HepG2 (cell line): ENCODE data around the gene C1orf159. TPM values are rescaled to one million over a fixed set of nuclear protein-coding genes. Genes with fewer than 3 reads are reported as not detected.

Experiments
- ATAC-seq: fragments of 200-7000 bp; cut with Tn5 transposase; 3 replicates; pipeline ENCODE4 v1.9.1; 2020; ENCODE audit warnings: mild to moderate bottlenecking, moderate library complexity
- BruUV-seq: library from RNA; stranded (reverse); fragments of 400-500 nt; replicated peaks from 2 replicates; lab custom pipeline; 2021; lab: Mats Ljungman, UMichigan
- CTCF ChIA-PET: fragments of 300-600 bp; formaldehyde crosslinking; extraction: SDS; loops from one replicate; lab custom pipeline; 2021; ENCODE audit warnings: low total read pairs, inconsistent platforms, low intra/inter-chr PET ratio; lab: Yijun Ruan, JAX
- POLR2A ChIA-PET: fragments of 350-600 bp; sonication (Branson Sonifier 250); formaldehyde crosslinking; loops from one replicate; lab custom pipeline; 2020; ENCODE audit warnings: antibody characterized with exemption, inconsistent platforms; lab: Yijun Ruan, JAX
- DNase-seq: peaks from one replicate; pipeline ENCODE4 v3.0.0-alpha.2; 2015; ENCODE audit warnings: low spot score
- FAIRE-seq: peaks from 3 replicates; lab custom pipeline; 2011; peaks lifted over from hg19 to GRCh38; lab: Jason Lieb, UNC
- H2AFZ ChIP-seq: one replicate; pipeline ENCODE4 v1.6.1; 2011; ENCODE audit warnings: low read length, inconsistent platforms
- H3K27ac ChIP-seq: fragments of 300-600 bp; 3 replicates; pipeline ENCODE4 v1.8.0; 2011; ENCODE audit warnings: mixed run types, mild to moderate bottlenecking, mixed read lengths, low read length, inconsistent platforms; ENCODE audit not compliant: insufficient read depth; ENCODE audit errors: extremely low read length
- H3K27me3 ChIP-seq, 2 experiments: fragments of 200-600 bp in 1 of 2; 2 replicates in 1 of 2; 3 replicates in 1 of 2; pipeline versions ENCODE4 v1.6.0 to v1.8.0; 2011; ENCODE audit warnings: low read length in 2 of 2, mild to moderate bottlenecking in 2 of 2, moderate library complexity in 2 of 2, inconsistent platforms in 1 of 2; ENCODE audit not compliant: insufficient read depth in 2 of 2, control insufficient read depth in 1 of 2
- H3K36me3 ChIP-seq, 2 experiments: fragments of 200-600 bp in 1 of 2; replicated peaks in 1 of 2; 2 replicates in 1 of 2; 3 replicates in 1 of 2; pipeline versions ENCODE4 v1.5.1 to v1.8.0; 2011; ENCODE audit warnings: low read length in 2 of 2, inconsistent platforms in 1 of 2; ENCODE audit not compliant: insufficient read depth in 2 of 2, control insufficient read depth in 1 of 2
- H3K4me1 ChIP-seq: 2 replicates; pipeline ENCODE4 v1.5.1; 2012; ENCODE audit warnings: low read length, inconsistent platforms; ENCODE audit not compliant: insufficient read depth
- H3K4me2 ChIP-seq: 2 replicates; pipeline ENCODE4 v1.6.0; 2011; ENCODE audit warnings: low read depth, low read length, inconsistent platforms
- H3K4me3 ChIP-seq, 3 experiments: fragments of 200-600 bp in 1 of 3; sonication (generic), shearing (Covaris generic) in 1 of 3; replicated peaks in 1 of 3; 2 replicates each; pipeline ENCODE4 v1.5.1; 2011 to 2016; ENCODE audit warnings: low read length in 3 of 3, inconsistent platforms in 2 of 3, low read depth in 2 of 3, mild to moderate bottlenecking in 2 of 3, control low read depth in 1 of 3, mixed read lengths in 1 of 3; ENCODE audit not compliant: insufficient read depth in 1 of 3
- H3K79me2 ChIP-seq: one replicate; pipeline ENCODE4 v1.6.1; 2011; ENCODE audit warnings: low read length, inconsistent platforms; ENCODE audit not compliant: insufficient read depth
- H3K9ac ChIP-seq: 2 replicates; pipeline ENCODE4 v1.6.0; 2011; ENCODE audit warnings: mild to moderate bottlenecking, low read depth, low read length, inconsistent platforms; ENCODE audit not compliant: insufficient read depth
- H3K9me3 ChIP-seq: 2 replicates; pipeline ENCODE4 v1.5.1; 2012; ENCODE audit warnings: mild to moderate bottlenecking, low read length
- H4K20me1 ChIP-seq: 2 replicates; pipeline ENCODE4 v1.6.0; 2011; ENCODE audit warnings: inconsistent platforms, mild to moderate bottlenecking, low read length, moderate library complexity; ENCODE audit not compliant: insufficient read depth
- AGO1 ChIP-seq: fragments of 200-400 bp; formaldehyde crosslinking; IDR thresholded peaks from 2 replicates; pipeline ENCODE4 v1.6.1; 2017; ENCODE audit warnings: mild to moderate bottlenecking, low read depth, low read length, moderate library complexity; ENCODE audit not compliant: poor library complexity, severe bottlenecking
- AGO2 ChIP-seq: fragments of 200-400 bp; formaldehyde crosslinking; optimal IDR thresholded peaks from 2 replicates; pipeline ENCODE3; 2017; ENCODE audit warnings: mild to moderate bottlenecking, low read depth, low read length, moderate library complexity
- ELF4 ChIP-seq: sonication (generic); formaldehyde crosslinking; IDR thresholded peaks from 2 replicates; pipeline ENCODE4 v1.5.0; 2020; ENCODE audit warnings: missing genetic modification reagents, mild to moderate bottlenecking, moderate library complexity, borderline replicate concordance
- KDM2A ChIP-seq: sonication (generic); formaldehyde crosslinking; IDR thresholded peaks from 2 replicates; pipeline ENCODE4 v1.4.0; 2020; ENCODE audit warnings: low read depth, missing genetic modification reagents, borderline replicate concordance
- RBFOX2 ChIP-seq: fragments of 200-400 bp; formaldehyde crosslinking; IDR thresholded peaks from 2 replicates; pipeline ENCODE4 v1.6.1; 2017; ENCODE audit warnings: low read depth, mild to moderate bottlenecking, low read length
- SMARCC2 ChIP-seq: fragments of 450-650 bp; IDR thresholded peaks from 2 replicates; pipeline ENCODE4 v1.6.1; 2017; ENCODE audit warnings: antibody characterized with exemption, mild to moderate bottlenecking
- XBP1 ChIP-seq: sonication (generic); formaldehyde crosslinking; IDR thresholded peaks from 2 replicates; pipeline ENCODE4 v1.5.0; 2020; ENCODE audit warnings: missing genetic modification reagents
- ZFP36 ChIP-seq: fragments of 150-350 bp; IDR thresholded peaks from 2 replicates; pipeline ENCODE4 v1.6.1; 2018; ENCODE audit warnings: borderline replicate concordance, low read length, low read depth; ENCODE audit not compliant: partially characterized antibody
- ZNF225 ChIP-seq: sonication (generic); formaldehyde crosslinking; IDR thresholded peaks from 2 replicates; pipeline ENCODE4 v1.4.0; 2020; ENCODE audit warnings: mild to moderate bottlenecking, missing genetic modification reagents
- ZNF703 ChIP-seq: sonication (generic); formaldehyde crosslinking; IDR thresholded peaks from 2 replicates; pipeline ENCODE4 v1.5.1; 2020; ENCODE audit warnings: missing genetic modification reagents, mild to moderate bottlenecking, moderate library complexity, borderline replicate concordance
- WGBS: methylation state at CpG from one replicate; pipeline ENCODE4 v1.1.6; 2017; ENCODE audit warnings: low lambda C conversion rate; 5-methylcytosine and 5-hydroxymethylcytosine counted together
- in situ Hi-C: cut with HindIII; loops from 2 replicates; pipeline ENCODE4 v1.10.0; 2017; ENCODE audit warnings: low pct_unique_long_range_greater_than_20kb; ENCODE audit not compliant: extremely low pct_ligation_motif_present
- intact Hi-C: fragments of 100-400 bp; cut with micrococcal nuclease; formaldehyde crosslinking; loops from one replicate; pipeline ENCODE4 v1.10.0; 2022; ENCODE audit not compliant: unreplicated experiment
- polyA plus RNA-seq, 8 experiments: library from polyadenylated mRNA; depleted of rRNA in 3 of 8; stranded (reverse) in 7 of 8; unstranded in 1 of 8; fragments of >200 nt; fragmentation: Illumina TruSeq in 4 of 8; extraction: Trizol in 4 of 8; gene quantifications; 2 replicates each; pipeline versions ENCODE4 v1.2.1 to v1.2.3, GENCODE V29; 2011 to 2016; ENCODE audit warnings: low read depth in 4 of 8, missing spikeins in 1 of 8, mixed read lengths in 1 of 8; ENCODE audit not compliant: insufficient read depth in 1 of 8
- total RNA-seq, 5 experiments: library from RNA; depleted of rRNA; stranded (reverse); fragments of >200 nt; fragmentation: Illumina TruSeq; extraction: Trizol; gene quantifications; 2 replicates each; pipeline ENCODE4 v1.2.3, GENCODE V29; 2016; ENCODE audit warnings: low read depth in 1 of 5
- TF ChIP-seq, protein P1 (sequence below): sonication (generic); formaldehyde crosslinking; IDR thresholded peaks from 2 replicates; pipeline ENCODE4 v1.4.0; 2020; ENCODE audit warnings: missing genetic modification reagents
- TF ChIP-seq, protein P2 (sequence below): sonication (generic); formaldehyde crosslinking; IDR thresholded peaks from 2 replicates; pipeline ENCODE4 v1.4.0; 2020; ENCODE audit warnings: missing genetic modification reagents

The C1orf159 gene
- total and polyA plus RNA-seq, 2 of the 13 experiments (the other 11 are each of a cell fraction or from before 2014, with no cell fraction given), result 3.8 to 6.7 TPM

DNA sequence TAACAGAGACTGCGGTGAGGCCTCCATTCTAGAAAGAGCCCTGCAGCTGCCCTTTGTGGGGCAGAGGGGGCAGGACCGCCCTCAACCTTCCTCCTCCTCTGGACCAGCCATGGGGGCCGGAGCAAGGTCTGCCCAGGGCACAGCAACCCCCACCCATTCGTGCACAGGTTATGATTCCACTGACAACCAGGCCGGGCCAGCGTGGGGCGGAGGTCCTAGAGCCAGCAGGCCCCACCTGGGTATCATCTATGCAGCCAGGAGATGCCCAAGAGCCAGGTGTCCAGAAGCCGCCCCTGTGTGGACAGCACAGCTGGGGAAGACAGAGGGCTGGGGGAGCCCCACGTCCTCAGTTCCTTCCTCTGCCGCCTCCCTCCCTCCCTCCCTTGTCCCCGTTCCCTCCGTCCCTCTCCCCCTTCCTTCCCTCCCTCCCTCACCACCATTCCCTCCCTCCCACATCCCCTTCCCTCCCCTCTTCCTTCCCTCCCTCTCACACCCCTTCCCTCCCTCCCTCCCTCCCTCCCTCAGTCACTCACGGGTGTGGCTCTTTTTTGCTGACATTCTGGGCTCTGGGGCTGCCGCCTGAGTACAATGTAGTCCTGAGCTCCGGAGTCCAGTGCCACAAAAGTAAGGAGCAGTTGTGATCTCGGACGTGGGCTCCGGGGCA is 54.1 kb downstream of the C1orf159 start:
- intact Hi-C loops (no loop called here), in situ Hi-C loops (no loop called here)
- no peak overlapping the region for H3K27ac ChIP-seq
- ChIA-PET POLR2A (no interaction called here), CTCF (no interaction called here)
- no peak overlapping the region for H3K9ac ChIP-seq
- 84% methylated on average over 14 of the region's 18 CpGs for WGBS
- H3K9me3 ChIP-seq, result no peaks in the 10 kb centered on the region
- FAIRE-seq (no peak), ATAC-seq (no peak), DNase-seq (no peak)
- H3K4me2 ChIP-seq, result no peak overlapping the region
- H3K4me3 ChIP-seq, result no peak overlapping the region; a peak in 1 of 6 replicates
- no peak overlapping the region for H2AFZ ChIP-seq
- H3K27me3 ChIP-seq, result no peaks in the 10 kb centered on the region
- H3K79me2 ChIP-seq, result no peaks in the 10 kb centered on the region
- no peak for TF ChIP-seq ZFP36
- TF ChIP-seq KDM2A, result no peak
- TF ChIP-seq, protein P1, sequence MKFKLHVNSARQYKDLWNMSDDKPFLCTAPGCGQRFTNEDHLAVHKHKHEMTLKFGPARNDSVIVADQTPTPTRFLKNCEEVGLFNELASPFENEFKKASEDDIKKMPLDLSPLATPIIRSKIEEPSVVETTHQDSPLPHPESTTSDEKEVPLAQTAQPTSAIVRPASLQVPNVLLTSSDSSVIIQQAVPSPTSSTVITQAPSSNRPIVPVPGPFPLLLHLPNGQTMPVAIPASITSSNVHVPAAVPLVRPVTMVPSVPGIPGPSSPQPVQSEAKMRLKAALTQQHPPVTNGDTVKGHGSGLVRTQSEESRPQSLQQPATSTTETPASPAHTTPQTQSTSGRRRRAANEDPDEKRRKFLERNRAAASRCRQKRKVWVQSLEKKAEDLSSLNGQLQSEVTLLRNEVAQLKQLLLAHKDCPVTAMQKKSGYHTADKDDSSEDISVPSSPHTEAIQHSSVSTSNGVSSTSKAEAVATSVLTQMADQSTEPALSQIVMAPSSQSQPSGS, result no peak
- peak; percentile 30 for TF ChIP-seq AGO2
- BruUV-seq, result no TSS peak
- no peaks in the 10 kb centered on the region for H3K36me3 ChIP-seq
- H4K20me1 ChIP-seq, result no peaks in the 10 kb centered on the region
- peaks cover 52% of the 10 kb centered on the region for H3K4me1 ChIP-seq

DNA sequence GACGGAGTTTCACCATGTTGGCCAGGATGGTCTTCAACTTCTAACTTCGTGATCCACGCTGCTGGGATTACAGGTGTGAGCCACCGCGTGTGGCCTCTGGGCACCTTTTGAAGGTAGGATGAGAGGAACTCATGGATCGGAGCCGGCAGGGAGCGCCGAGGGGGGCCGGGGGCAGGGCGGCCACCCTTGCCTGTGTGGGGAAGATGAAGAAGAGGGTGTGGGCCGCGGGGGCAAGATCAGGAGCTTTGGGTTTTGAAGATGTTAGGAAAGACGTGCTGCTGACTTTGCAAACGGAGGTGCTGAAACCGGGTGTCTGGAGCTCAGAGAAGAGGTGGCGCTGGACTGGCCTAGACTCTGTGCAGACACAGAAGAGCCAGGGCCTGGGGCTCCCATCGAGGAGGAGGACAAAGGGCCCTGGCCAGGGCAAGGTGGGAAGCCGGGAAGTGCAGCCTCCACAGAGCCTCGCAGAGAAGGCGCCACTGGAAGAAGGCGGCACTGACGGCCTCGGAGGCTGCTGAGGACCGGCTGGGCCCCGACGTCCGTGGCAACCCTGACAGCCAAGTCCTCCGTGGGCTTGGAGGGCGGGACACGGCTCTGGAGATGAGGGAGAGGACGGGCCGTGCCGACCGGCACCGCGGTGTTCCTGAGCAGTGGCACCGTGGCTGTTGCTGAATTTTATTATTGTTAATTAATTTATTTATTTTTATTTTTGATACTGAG is 55.4 kb downstream of the C1orf159 start:
- ChIA-PET CTCF (interaction anchor here (1.1 kb wide), 1 partner anchor 45 kb away, joined by 3 read pairs; no protein-coding TSS in a partner anchor), POLR2A (interaction anchor here (1.3 to 3.1 kb wide), 5 partner anchors 19 to 94 kb away, joined by 3 to 20 read pairs (median 6); partner anchors contain the start of gene PLEKHN1)
- DNase-seq (no peak), FAIRE-seq (no peak), ATAC-seq (no peak)
- Histone ChIP-seq H3K4me3 (peak overlapping the region in 2 of 3 experiments; percentile 87 to 96; a peak in 3 of 6 replicates), H2AFZ (no peak overlapping the region), H3K79me2 (no peaks in the 10 kb centered on the region), H3K36me3 (no peaks in the 10 kb centered on the region), H3K9me3 (no peaks in the 10 kb centered on the region), H3K4me1 (peaks cover 47% of the 10 kb centered on the region), H3K4me2 (peak overlapping the region; percentile 95), H4K20me1 (no peaks in the 10 kb centered on the region), H3K9ac (peak overlapping the region; percentile 72; the same call in 1 of the 2 replicates), H3K27me3 (no peaks in the 10 kb centered on the region), H3K27ac (no peak overlapping the region)
- intact Hi-C loops (no loop called here), in situ Hi-C loops (no loop called here)
- TF ChIP-seq, protein P2, sequence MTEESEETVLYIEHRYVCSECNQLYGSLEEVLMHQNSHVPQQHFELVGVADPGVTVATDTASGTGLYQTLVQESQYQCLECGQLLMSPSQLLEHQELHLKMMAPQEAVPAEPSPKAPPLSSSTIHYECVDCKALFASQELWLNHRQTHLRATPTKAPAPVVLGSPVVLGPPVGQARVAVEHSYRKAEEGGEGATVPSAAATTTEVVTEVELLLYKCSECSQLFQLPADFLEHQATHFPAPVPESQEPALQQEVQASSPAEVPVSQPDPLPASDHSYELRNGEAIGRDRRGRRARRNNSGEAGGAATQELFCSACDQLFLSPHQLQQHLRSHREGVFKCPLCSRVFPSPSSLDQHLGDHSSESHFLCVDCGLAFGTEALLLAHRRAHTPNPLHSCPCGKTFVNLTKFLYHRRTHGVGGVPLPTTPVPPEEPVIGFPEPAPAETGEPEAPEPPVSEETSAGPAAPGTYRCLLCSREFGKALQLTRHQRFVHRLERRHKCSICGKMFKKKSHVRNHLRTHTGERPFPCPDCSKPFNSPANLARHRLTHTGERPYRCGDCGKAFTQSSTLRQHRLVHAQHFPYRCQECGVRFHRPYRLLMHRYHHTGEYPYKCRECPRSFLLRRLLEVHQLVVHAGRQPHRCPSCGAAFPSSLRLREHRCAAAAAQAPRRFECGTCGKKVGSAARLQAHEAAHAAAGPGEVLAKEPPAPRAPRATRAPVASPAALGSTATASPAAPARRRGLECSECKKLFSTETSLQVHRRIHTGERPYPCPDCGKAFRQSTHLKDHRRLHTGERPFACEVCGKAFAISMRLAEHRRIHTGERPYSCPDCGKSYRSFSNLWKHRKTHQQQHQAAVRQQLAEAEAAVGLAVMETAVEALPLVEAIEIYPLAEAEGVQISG (CRISPR knock-in tag), result no peak
- TF ChIP-seq SMARCC2, result no peak
- peak; percentile 49; the same call in 1 of the 2 replicates for TF ChIP-seq RBFOX2
- TF ChIP-seq ELF4 (CRISPR knock-in tag), result no peak
- TF ChIP-seq ZNF703 (CRISPR knock-in tag), result no peak
- no peak for TF ChIP-seq ZNF225
- peak; percentile 19 for TF ChIP-seq AGO1
- no peak for TF ChIP-seq XBP1
- 83% methylated on average over 37 of the region's 38 CpGs for WGBS
- BruUV-seq, result no TSS peak
